ENCODE data around the gene SH3YL1.

- TF ChIP-seq CTCF (conservative IDR thresholded peaks at IDR 0.05; ENCODE audit: low read depth in 2 of 2) (no peak), EZH2phosphoT487 (IDR thresholded peaks at IDR 0.05; ENCODE audit: unreplicated experiment) (no peak), POLR2AphosphoS5 (IDR thresholded peaks at IDR 0.05; ENCODE audit: low read depth) (no peak), REST (IDR thresholded peaks at IDR 0.05; ENCODE audit: unreplicated experiment) (no peak), CREB1 (CRISPR knock-in tag; IDR thresholded peaks at IDR 0.05; ENCODE audit: low read depth) (no peak), EZH2 (IDR thresholded peaks at IDR 0.05; ENCODE audit: low read depth, unreplicated experiment) (no peak), ZNF114 (CRISPR knock-in tag; IDR thresholded peaks at IDR 0.05) (no peak), JUNB (IDR thresholded peaks at IDR 0.05; ENCODE audit: unreplicated experiment) (no peak), ZNF331 (CRISPR knock-in tag; IDR thresholded peaks at IDR 0.05; ENCODE audit: low read depth) (no peak), NANOG (IDR thresholded peaks at IDR 0.05; ENCODE audit: borderline replicate concordance) (no peak), ETS1 (IDR thresholded peaks at IDR 0.05) (no peak), STAT1 (IDR thresholded peaks at IDR 0.05; ENCODE audit: unreplicated experiment) (no peak), ZNF462 (CRISPR knock-in tag; IDR thresholded peaks at IDR 0.05) (no peak)
These were observed 53.2 kb downstream of the SH3YL1 start for GRCh38 chr2:210660-211059.
